Esophagus muscularis mucosa (tissue), 4 donors: Measurements from ENCODE around the gene LRRC27. TPM values are rescaled to one million over a fixed set of nuclear protein-coding genes. Genes with fewer than 3 reads are reported as not detected.

ENCODE experiments used
- DNase-seq: peaks from one replicate; pipeline ENCODE4 v3.0.0-alpha.2; 2017; ENCODE audit errors: extremely low spot score
- H3K27ac ChIP-seq, 4 donors: fragments of 200-600 bp; sonication (generic); replicated peaks in 1 of 4; 1 replicate in 3 of 4; 2 replicates in 1 of 4; pipeline ENCODE4 v1.5.1; 2016 to 2019; ENCODE audit warnings: mild to moderate bottlenecking in 1 of 4
- H3K27me3 ChIP-seq, 4 donors: fragments of 200-600 bp; sonication (generic); one replicate each; pipeline versions ENCODE4 v1.5.1 to v1.6.0; 2016 to 2019
- H3K36me3 ChIP-seq, 4 donors: fragments of 200-600 bp; sonication (generic); one replicate each; pipeline ENCODE4 v1.5.1; 2016 to 2019
- H3K4me1 ChIP-seq, 4 donors: fragments of 200-600 bp; sonication (generic); one replicate each; pipeline ENCODE4 v1.5.1; 2016 to 2019
- H3K4me3 ChIP-seq, 4 donors: fragments of 200-600 bp; sonication (generic); 1 replicate in 2 of 4; 2 replicates in 2 of 4; pipeline ENCODE4 v1.5.1; 2016 to 2019; ENCODE audit warnings: mild to moderate bottlenecking in 4 of 4, moderate library complexity in 1 of 4
- H3K9me3 ChIP-seq, 4 donors: fragments of 200-600 bp; sonication (generic); 1 replicate in 3 of 4; 2 replicates in 1 of 4; pipeline ENCODE4 v1.5.1; 2016 to 2019
- CTCF ChIP-seq, 3 experiments: fragments of 200-600 bp in 2 of 3; fragments of 450-650 bp in 1 of 3; sonication (generic) in 2 of 3; IDR thresholded peaks; one replicate each; pipeline ENCODE4 v1.5.1; 2017 to 2019; ENCODE audit warnings: antibody characterized with exemption in 3 of 3, mild to moderate bottlenecking in 2 of 3, moderate library complexity in 1 of 3
- EP300 ChIP-seq: sonication (generic); formaldehyde crosslinking; IDR thresholded peaks from one replicate; pipeline ENCODE4 v1.6.1; 2017; ENCODE audit warnings: antibody characterized with exemption
- POLR2A ChIP-seq: fragments of 450-650 bp; IDR thresholded peaks from one replicate; pipeline ENCODE4 v1.6.1; 2017; ENCODE audit warnings: antibody characterized with exemption, moderate library complexity, mild to moderate bottlenecking, low read depth
- POLR2AphosphoS5 ChIP-seq, 2 donors: sonication (generic); formaldehyde crosslinking; IDR thresholded peaks; one replicate each; pipeline ENCODE4 v1.6.1; 2017; ENCODE audit warnings: antibody characterized with exemption in 2 of 2
- WGBS: methylation state at CpG from one replicate; pipeline ENCODE4 v1.1.5; 2018; 5-methylcytosine and 5-hydroxymethylcytosine counted together
- intact Hi-C: fragments of 100-400 bp; cut with DNase I; formaldehyde crosslinking; loops from one replicate; pipeline ENCODE4 v1.15.1; 2023
- total RNA-seq, 4 donors: library from RNA; depleted of rRNA; stranded (reverse); fragments of >200 nt; gene quantifications; one replicate each; pipeline versions ENCODE4 v1.1.0 to v1.2.1, GENCODE V29; 2016

LRRC27 gene
- total RNA-seq, 4 donors from 2014 or later: 5.8 to 19.1 (median 9.5) TPM

- no peak for DNase-seq
- no peak overlapping the region for H3K4me3 ChIP-seq
- H3K36me3 ChIP-seq: no peaks in the 10 kb centered on the region
- intact Hi-C loops: no loop called here
- peaks cover 6 to 15% (median 12%) of the 10 kb centered on the region in 4 donors for H3K4me1 ChIP-seq
- H3K27me3 ChIP-seq: no peaks in the 10 kb centered on the region
- TF ChIP-seq POLR2A (no peak), EP300 (no peak), POLR2AphosphoS5 (IDR thresholded peaks at IDR 0.05) (no peak), CTCF (IDR thresholded peaks at IDR 0.05) (no peak)
- WGBS: 93% methylated on average over 28 of the region's 29 CpGs
- no peak overlapping the region for H3K27ac ChIP-seq
- no peaks in the 10 kb centered on the region for H3K9me3 ChIP-seq
Measured at GRCh38 chr10:132302421-132303310, 29.3 kb upstream of the LRRC27 start.

GRCh38 chr10:132303361-132304115 lies 28.5 kb upstream of the LRRC27 start:
- H3K27ac ChIP-seq: no peak overlapping the region
- no peak overlapping the region for H3K4me3 ChIP-seq
- DNase-seq: no peak
- no peak for TF ChIP-seq EP300
- no peak for TF ChIP-seq POLR2A
- no peak for TF ChIP-seq POLR2AphosphoS5 (IDR thresholded peaks at IDR 0.05)
- TF ChIP-seq CTCF (IDR thresholded peaks at IDR 0.05): no peak
- peaks cover 6 to 17% (median 16%) of the 10 kb centered on the region in 4 donors for H3K4me1 ChIP-seq
- intact Hi-C loops: no loop called here
- WGBS: 89% methylated on average over 21 of the region's 21 CpGs
- H3K36me3 ChIP-seq: no peaks in the 10 kb centered on the region
- no peaks in the 10 kb centered on the region for H3K9me3 ChIP-seq
- no peaks in the 10 kb centered on the region for H3K27me3 ChIP-seq

GRCh38 chr10:132304756-132305509 lies 27.1 kb upstream of the LRRC27 start:
- no peaks in the 10 kb centered on the region for H3K27me3 ChIP-seq
- 94% methylated on average over 21 of the region's 21 CpGs for WGBS
- peaks cover 12 to 27% (median 24%) of the 10 kb centered on the region in 4 donors for H3K4me1 ChIP-seq
- H3K9me3 ChIP-seq: no peaks in the 10 kb centered on the region
- DNase-seq: no peak
- no peak overlapping the region for H3K27ac ChIP-seq
- H3K4me3 ChIP-seq: no peak overlapping the region
- H3K36me3 ChIP-seq: no peaks in the 10 kb centered on the region
- intact Hi-C loops: loop anchor here (5.0 kb wide), 1 partner anchor 323 kb away; the partner anchor contains the start of gene BNIP3
- TF ChIP-seq EP300: no peak
- no peak for TF ChIP-seq CTCF (IDR thresholded peaks at IDR 0.05)
- no peak for TF ChIP-seq POLR2AphosphoS5 (IDR thresholded peaks at IDR 0.05)
- TF ChIP-seq POLR2A: no peak

GRCh38 chr10:132305654-132306342 lies 26.2 kb upstream of the LRRC27 start:
- H3K27ac ChIP-seq: no peak overlapping the region
- DNase-seq: no peak
- no peaks in the 10 kb centered on the region for H3K9me3 ChIP-seq
- intact Hi-C loops: loop anchor here (5.0 kb wide), 1 partner anchor 323 kb away; the partner anchor contains the start of gene BNIP3
- TF ChIP-seq CTCF (IDR thresholded peaks at IDR 0.05) (no peak), EP300 (no peak), POLR2A (no peak)
- 92% methylated on average over 22 of the region's 22 CpGs for WGBS
- H3K4me3 ChIP-seq: no peak overlapping the region
- no peaks in the 10 kb centered on the region for H3K36me3 ChIP-seq
- no peaks in the 10 kb centered on the region for H3K27me3 ChIP-seq
- H3K4me1 ChIP-seq: peaks cover 12 to 27% (median 24%) of the 10 kb centered on the region in 4 donors
